GM12875 (cell line): ENCODE results near the gene OR6M1.

ENCODE experiments used
- H3K4me3 ChIP-seq: one replicate; pipeline ENCODE4 v1.5.1; 2011; ENCODE audit warnings: low read depth, low read length, control low read depth
- TF ChIP-seq, protein P1 (sequence below): IDR thresholded peaks from 2 replicates; pipeline ENCODE4 v1.5.1; 2011; ENCODE audit warnings: low read depth, mild to moderate bottlenecking, control low read depth, inconsistent platforms, low read length, moderate library complexity, borderline replicate concordance; ENCODE audit not compliant: insufficient read depth

OR6M1 gene

DNA sequence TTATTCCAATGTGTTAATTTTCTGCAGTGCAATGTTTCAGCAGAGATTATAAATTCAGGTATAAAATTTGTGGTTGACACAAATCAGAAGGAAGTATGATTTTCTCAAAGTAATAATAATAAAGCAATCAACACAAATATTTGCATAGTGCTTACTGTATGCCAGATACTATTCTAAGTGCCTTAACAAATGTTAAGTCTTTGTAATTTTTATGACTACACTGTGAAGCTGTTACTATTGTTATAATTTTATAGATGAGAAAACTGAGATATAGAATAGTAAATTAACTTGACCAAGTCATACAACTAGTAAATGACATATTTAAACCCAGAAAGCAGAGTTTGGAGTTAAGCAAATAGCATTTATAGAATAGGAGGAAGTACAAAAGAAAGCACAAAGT lies 35.4 kb downstream of the OR6M1 start:
- TF ChIP-seq, protein P1, sequence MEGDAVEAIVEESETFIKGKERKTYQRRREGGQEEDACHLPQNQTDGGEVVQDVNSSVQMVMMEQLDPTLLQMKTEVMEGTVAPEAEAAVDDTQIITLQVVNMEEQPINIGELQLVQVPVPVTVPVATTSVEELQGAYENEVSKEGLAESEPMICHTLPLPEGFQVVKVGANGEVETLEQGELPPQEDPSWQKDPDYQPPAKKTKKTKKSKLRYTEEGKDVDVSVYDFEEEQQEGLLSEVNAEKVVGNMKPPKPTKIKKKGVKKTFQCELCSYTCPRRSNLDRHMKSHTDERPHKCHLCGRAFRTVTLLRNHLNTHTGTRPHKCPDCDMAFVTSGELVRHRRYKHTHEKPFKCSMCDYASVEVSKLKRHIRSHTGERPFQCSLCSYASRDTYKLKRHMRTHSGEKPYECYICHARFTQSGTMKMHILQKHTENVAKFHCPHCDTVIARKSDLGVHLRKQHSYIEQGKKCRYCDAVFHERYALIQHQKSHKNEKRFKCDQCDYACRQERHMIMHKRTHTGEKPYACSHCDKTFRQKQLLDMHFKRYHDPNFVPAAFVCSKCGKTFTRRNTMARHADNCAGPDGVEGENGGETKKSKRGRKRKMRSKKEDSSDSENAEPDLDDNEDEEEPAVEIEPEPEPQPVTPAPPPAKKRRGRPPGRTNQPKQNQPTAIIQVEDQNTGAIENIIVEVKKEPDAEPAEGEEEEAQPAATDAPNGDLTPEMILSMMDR = no peak
- no peak overlapping the region for H3K4me3 ChIP-seq

DNA sequence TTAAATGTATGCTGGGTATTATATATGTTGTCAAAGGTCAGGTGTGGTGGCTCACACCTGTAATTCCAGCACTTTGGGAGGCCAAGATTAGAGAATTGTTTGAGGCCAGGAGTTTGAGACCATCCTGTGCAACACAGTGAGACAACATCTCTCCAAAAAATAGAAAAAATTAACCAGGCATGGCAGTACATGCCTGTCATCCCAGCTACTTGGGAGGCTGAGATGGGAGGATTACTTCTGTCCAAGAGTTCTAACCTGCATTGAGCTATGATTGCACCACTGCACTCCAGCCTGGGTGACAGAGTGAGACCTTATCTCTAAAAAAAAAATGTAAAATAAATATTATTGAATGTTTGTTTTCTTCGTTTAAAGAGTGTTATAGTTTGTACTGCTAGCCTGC lies 40.5 kb downstream of the OR6M1 start:
- TF ChIP-seq, protein P1 = no peak
- H3K4me3 ChIP-seq = no peak overlapping the region

DNA sequence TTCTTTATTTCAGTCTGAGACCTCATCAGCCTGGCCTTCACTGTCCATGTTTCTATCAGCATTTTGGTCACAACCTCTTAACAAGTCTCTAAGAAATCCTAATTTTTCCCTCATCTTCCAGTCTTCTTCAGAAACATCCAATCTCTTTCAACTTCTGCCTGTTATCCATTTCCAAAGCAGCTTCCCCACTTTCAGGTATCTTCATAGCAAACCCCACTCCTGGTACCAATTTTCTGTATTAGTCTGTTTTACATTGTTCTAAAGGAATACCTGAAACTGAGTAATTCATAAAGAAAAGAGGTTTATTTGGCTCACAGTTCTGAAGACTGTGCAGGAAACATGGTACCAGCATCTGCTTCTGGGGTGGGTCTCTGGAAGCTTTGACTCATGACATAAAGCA lies 43.7 kb downstream of the OR6M1 start:
- no peak overlapping the region for H3K4me3 ChIP-seq
- TF ChIP-seq, protein P1 = no peak

DNA sequence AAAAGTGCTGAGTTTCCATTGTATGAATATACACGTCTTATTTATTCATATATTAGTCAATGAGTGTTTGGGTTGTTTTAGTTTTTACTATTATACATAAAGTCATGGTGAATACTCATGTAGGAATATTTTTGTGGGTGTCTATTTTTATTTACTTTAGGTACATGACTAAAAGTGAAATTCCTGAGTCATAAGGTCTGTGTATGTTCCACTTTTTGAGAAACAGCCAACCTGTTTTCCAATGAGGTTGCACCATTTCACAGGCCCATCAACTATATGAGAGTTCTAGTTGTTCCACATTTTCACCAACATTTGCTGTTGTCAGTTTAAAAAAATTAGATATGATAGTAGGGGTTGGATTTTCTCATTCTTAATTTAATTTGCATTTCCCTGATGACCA lies 45.3 kb downstream of the OR6M1 start:
- H3K4me3 ChIP-seq = no peak overlapping the region
- TF ChIP-seq, protein P1 = no peak

DNA sequence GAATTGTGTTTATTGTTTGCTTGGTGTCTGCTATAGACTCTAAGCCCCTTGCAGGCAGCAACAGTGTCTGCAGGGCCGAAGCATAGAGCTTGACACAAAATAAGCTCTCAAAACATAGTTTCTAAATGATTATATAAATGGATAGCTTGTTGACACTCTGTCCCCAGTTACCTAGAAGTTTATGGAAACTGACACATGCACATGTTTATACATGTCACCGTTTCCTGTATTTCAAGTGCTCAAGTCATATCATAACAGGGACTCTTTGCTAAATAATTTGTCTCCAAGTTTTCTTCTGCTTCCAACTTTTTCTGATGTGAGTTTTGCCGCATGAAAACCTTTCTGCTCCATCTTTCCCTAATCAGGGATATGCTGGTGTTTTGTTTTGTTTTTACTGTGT lies 48.2 kb downstream of the OR6M1 start:
- TF ChIP-seq, protein P1 = no peak
- no peak overlapping the region for H3K4me3 ChIP-seq

DNA sequence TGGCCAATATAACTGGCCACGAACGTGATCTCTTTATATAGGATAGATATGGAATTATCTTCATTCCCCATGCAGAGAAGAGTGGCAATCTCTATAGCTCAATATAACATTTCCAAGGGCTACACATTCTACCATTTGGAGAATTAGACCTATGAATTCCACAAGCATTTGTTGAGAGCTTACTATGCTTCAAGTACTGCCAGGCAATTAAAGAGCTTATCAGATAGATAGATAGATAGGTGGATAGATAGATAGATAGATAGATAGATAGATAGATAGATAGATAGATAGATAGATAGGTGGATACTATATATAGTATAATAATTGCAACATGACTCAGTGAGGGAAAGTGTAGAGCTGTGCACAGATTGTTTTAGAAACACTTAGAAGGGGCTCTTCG lies 50.3 kb downstream of the OR6M1 start:
- H3K4me3 ChIP-seq = no peak overlapping the region
- TF ChIP-seq, protein P1 = no peak
